Activated CD4-positive, alpha-beta T cell treated with anti-CD3 and anti-CD28 coated beads, Interleukin-2, amount 50 U/mL, for 1 hour (primary cell): ENCODE measurements around the gene GOLGA8R.
A peak's percentile ranks its signal among the peaks of the same experiment; 100 is the strongest.
"Not testable (repeated sequence)": the region's sequence is repeated elsewhere in the genome, so short reads cannot be mapped to it uniquely, and the experiment has no call there.

Experiments
- DNase-seq: peaks from one replicate; pipeline ENCODE4 v3.0.0-alpha.2; 2020

The GOLGA8R gene, protein sequence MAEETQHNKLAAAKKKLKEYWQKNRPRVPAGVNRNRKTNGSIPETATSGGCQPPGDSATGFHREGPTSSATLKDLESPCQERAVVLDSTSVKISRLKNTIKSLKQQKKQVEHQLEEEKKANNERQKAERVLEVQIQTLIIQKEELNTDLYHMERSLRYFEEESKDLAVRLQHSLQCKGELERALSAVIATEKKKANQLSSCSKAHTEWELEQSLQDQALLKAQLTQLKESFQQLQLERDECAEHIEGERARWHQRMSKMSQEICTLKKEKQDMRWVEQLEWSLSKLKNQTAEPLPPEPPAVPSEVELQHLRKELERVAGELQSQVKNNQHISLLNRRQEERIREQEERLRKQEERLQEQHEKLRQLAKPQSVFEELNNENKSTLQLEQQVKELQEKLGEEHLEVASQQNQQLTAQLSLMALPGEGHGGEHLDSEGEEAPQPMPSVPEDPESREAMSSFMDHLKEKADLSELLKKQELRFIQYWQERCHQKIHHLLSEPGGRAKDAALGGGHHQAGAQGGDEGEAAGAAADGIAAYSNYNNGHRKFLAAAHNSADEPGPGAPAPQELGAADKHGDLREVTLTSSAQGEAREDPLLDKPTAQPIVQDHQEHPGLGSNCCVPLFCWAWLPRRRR

DNA sequence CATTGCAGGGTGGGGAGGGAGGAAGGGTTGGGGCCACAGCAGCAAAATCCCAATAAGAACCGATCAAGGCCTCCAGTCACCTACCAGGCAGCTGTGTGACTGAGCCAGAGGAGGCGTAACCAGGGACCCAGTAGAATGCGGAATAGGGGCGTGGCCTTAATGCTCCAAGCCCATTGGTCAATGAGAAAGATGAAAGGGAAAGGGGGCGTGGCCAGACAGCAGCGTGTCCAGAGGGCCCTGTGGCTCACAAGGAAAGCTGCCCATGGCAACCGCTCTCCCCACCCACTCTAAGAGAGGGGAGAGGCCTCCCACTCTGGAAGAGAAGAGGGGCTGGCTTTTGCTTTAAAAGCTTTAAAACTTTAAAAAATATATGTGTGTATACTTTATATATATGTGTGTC, at the start of gene GOLGA8R:
GOLGA8R (minus strand) TSS at position 101 of the 400 bp plus-strand sequence; CDS start at position 3, 98 bp downstream.
- not testable (repeated sequence) for DNase-seq

DNA sequence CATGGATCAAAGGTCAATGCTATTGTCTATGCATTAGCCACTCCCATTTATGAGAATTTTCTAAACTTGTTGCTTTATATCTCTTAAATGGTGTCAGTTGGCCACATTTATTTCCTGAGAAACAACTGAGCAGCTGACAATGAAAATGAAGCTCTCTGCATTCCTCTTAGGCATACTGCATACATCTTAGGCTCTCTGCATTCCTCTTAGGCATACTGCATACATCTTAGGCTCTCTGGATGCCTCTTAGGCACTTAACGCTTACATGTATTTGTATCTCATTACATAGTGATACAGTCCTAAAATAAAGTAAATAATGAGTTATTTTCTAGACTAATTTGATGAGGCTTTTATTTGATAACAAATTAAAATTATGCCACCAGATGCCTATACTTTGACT, 49.8 kb upstream of the GOLGA8R start:
- not testable (repeated sequence) for DNase-seq

DNA sequence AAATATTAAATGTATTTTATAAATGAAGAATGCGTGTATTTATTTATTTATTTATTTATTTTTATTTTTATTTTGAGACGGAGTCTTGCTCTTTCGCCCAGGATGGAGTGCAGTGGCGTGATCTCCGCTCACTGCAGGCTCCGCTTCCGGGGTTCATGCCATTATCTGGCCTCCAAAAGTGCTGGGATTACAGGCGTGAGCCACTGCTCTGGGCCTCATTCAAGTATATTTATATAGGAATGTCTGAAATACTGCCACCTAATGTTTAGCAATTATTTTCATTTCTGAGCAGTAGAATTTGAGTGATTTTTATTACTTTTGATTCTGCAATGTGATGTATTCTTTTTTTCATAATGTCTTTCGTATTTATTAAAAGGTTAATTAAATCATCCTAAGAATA, 48.1 kb upstream of the GOLGA8R start:
- not testable (repeated sequence) for DNase-seq

DNA sequence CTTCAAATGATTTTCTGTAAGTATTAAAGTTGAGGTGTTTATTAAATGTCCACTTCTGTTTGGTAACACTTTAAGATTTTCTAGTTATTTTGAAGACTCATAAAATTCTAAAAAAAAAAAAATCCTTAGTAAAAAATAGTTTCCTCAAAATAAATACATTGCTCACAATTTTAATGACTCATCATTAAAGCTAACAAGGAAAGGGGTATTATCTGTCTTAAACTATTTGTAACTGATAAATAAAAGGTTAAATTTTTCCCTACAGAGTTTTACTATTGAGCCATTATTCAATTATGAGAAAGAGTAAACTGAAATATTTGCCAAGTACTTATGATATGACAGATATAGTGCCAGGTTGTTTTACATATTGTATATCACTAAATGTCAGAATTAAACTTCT, 38.6 kb upstream of the GOLGA8R start:
- not testable (repeated sequence) for DNase-seq

DNA sequence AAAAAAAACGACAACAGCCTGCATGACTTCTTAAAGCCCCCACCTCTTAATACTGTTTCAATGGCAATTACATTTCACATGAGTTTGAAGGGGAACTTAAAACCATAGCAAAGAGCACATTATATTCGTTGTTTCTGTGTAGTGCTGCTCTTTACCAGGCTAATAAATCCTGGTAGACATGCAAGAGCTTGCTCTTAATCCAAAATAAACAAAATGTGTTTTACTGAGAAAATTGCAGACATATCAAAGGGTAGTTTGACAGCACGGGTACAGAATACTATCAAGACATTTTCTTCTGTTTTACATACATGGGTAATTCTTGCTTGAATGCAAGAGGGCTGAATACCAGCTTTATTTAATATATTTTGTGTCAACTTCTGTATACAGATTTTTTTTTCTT, 24.3 kb upstream of the GOLGA8R start:
- not testable (repeated sequence) for DNase-seq

DNA sequence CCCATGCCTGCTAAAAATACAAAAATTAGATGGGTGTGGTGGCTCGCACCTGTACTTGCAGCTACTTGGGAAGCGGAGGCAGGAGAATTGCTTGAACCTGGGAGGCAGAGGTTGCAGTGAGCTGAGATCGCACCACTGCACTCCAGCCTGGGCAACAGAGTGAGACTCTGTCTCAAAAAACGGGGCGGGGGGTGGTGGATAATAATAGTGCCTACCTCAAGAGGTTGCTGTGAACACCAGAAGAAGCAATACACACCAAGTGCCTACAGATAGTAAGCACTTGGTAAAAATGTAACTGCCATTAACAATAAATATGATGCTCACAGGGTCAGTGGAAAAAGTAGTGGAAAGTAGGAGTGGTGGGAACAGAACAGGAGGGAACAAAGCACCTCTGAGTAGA, 21.8 kb upstream of the GOLGA8R start:
- not testable (repeated sequence) for DNase-seq

DNA sequence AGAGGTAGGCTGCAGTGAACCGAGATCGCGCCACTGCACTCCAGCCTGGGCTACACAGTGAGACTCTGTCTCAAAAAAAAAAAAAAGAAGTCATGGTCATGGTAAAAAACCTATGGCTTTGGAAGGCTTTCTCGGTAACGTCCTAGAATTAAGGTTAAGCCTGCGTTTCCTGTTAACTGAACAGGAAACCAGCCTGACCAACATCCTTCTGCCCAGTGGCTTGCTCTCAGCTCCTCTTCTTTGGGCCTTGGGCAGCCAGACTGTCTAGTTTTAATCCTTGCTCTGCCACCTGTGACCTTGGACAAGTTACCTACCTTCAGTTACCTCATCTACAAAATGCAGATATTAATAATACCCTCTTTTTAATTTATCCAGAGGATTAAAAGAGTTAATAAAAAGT, 6.7 kb upstream of the GOLGA8R start:
- DNase-seq, result not testable (repeated sequence)

DNA sequence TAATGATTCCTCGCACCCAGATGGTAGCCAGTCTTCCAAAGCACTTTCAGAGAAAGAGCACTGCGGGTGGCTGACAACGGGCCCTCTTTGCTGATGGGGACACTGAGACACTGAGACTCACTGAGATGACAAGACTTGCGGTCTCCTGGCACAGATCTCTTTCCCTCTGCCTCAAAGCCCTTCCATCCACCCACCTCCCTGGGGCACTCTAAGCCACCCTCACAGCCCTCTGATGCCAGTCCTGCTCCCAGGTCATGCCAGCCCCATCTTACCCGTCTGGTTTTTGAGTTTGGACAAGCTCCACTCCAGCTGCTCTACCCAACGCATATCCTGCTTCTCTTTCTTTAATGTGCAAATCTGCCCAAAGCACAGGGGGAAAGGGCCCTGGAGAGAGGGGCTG, 6.4 kb downstream of the GOLGA8R start:
- DNase-seq, result not testable (repeated sequence)

DNA sequence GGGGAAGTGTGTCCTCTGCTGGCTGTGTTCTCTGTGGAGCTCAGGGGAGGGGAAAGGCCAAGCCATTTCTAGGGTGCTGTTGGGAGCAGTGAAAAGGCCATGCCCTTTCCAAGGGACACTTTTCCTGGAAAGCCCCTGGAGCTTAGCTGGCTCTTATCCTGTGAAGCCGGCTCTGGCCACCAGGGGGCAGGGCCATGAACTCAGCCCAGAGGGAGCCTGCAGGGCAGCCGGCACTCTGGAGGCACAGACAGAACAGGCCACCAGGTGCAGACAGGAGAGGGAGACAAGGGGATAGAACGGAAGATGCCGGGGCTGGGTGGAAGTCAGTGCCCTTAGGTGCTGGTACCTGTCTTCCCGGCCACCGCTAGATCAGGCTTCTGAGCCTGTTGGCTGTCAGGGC, 15.1 kb downstream of the GOLGA8R start:
- peak; percentile 60 for DNase-seq

DNA sequence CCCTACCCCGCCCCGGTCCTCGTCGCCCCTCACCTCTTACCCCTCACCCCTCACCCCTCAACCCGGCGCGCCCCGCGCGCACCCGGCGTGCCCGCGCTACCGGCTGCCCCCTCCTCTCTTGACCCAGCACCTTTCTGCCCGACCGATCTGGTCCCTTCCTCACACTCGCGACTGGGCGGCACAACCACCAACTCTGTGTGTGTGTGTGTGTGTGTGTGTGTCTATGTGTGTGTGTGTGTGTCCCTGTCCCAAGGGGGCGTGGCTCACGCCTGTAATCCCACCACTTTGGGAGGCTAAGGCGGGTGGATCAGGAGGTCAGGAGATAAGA, 20.4 kb downstream of the GOLGA8R start:
- DNase-seq, result not testable (repeated sequence)

DNA sequence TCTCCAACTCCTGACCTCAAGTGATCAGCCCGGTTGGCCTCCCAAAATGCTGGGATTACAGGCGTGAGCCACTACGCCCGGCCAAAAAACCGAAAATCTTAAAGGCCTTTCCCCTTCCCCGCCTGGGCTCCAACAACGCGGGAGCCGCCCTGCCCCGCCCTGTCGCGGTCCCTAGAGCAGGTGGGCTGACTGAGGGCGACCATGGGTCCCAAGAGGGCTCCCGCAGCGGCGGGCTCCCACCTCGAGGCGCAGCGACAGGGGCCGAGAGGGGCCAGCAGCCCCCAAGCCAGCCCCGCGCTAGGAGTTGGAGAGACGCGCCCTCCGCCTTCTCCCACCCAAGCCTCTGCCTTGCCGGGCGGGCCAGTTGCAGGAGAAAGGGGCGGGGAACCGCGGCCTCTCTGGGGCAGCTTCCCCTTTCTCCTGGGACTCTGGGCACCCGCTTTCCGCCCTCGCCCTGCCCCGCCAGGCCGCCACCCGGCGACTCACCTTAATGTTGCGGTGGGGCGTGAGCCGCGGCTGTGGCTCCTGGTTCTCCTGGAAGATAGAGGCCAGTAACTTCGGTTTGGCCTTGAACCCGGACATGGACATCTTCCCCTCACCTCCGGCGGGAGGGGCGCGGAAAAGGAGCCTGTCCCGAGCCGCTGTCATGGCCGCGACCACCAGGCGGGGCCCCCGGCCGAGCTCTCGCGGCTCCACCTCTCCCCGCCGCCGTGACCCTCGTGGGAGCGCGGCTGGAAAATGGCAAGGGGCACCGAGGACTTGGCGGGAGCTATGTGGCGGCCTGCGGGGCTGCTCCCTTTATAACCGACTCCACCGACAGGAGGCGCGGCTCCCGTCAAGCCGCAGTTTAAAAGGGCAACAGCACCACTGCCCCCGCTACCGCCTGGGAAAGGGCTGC, 21.0 kb downstream of the GOLGA8R start, which contains the start of gene CHRFAM7A:
CHRFAM7A (minus strand) TSS at position 775 of the 898 bp plus-strand sequence. CDS start 10,189 bp downstream, outside the sequence.
- not testable (repeated sequence) for DNase-seq

DNA sequence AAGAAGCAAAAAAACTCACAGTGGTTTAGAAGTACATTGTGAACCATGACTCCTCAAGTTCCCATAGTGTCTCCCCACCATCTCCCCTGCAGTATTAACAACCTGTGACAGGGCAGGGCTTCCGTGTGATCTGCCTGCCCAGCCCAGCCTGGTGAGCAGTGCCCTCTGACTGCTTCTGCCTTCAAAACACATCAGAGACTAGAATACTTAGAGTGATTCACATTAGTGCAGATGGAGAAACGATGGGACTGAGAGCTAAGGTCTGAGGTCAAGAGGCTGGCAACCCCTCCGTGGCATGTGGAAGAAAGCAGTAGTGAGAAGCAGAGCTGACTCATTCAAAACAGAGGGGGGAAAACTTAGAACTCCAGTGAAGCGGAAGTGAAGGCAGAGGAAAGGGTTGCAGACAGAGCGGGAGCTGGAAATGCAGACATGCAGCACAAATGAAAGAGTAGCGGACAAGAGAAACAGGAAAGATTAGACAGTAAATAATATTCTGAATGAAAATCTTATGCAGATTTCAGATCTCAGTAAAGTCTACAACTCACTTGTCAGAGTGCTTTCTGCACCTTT, 27.7 kb downstream of the GOLGA8R start:
- not testable (repeated sequence) for DNase-seq

DNA sequence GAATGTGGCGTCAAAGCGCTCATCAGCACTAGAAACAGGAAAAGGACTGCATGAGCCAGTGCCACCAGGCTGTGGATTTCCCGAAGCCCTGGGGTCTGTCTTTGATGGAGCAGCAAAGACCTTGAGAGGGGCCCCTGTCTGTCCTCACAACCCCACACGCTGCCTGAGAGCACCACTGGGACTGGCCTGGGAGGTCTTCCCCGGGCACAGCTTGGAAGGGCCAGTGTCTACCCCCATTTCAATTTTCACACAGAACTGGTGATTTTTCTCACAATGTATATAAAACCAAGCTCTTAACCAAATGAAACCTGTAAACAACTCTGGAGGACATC, 37.0 kb downstream of the GOLGA8R start:
- not testable (repeated sequence) for DNase-seq

DNA sequence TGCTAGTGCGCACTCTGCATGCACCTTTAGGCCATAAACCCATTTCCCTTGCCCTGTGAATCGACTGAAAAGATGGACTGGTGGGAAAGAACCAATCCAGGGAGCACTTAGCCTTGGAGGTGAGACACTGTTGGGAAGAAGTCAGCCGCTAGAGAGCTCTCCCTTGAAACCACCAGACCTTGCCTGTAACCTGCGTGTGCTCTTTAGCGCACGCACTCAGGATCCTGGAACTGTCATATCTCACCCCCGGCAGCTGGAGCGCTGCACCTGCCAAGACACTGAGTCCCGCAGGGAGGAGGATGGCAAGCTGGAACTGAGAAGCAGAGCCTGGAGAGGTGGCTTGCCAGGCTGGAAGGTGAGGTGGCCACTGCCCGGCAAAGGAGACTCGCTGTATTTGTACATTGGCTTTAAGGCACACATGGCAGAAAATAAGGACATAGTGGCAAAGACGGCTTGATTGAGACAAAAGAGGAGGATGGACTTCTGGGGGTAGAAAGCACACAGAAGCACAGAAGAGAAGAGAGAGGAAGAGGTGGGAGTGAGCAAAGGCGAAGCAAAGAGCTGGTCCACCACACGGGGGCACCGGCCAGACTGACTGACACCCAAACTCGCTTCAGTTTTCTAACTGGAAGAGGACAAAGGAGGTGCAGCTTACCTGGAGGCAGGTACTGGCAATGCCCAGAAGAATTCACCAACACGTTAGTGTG, 37.5 kb downstream of the GOLGA8R start:
- not testable (repeated sequence) for DNase-seq

DNA sequence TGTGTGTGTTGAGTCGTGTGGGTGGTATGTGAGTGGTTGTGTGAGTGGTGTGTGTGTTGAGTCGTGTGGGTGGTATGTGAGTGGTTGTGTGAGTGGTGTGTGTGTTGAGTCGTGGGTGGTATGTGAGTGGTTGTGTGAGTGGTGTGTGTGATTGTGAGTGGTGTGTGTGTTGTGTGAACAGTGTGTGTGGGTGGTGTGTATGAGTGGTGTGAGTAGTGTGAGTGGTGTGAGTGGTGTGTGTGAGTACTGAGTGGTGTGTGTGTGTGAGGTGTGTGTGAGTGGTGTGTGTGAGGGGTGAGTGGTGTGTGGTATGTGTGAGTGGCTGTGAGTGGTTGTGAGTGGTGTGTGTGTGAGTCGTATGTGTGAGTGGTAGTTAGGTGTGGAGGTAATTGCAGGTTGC, 38.2 kb downstream of the GOLGA8R start:
- not testable (repeated sequence) for DNase-seq

DNA sequence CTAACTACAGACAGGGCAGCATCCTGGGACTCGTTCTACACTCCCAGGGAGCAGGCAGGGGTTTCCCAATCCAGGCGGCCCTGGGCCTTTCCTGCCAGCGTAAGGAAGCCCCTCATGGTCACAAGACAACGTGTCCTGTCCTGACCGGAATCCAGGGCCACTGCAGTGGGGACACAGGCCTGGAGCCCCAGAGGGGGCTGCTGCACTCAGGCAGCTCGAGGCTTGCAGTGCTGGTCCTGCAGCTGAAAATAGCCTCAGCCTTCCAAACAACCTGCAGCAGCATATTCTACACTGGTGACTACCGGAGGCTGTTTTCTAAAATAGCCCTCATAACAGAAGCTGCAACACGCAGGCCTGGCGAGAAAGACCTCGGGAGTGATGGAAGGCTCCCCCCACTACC, 39.2 kb downstream of the GOLGA8R start:
- DNase-seq, result not testable (repeated sequence)

DNA sequence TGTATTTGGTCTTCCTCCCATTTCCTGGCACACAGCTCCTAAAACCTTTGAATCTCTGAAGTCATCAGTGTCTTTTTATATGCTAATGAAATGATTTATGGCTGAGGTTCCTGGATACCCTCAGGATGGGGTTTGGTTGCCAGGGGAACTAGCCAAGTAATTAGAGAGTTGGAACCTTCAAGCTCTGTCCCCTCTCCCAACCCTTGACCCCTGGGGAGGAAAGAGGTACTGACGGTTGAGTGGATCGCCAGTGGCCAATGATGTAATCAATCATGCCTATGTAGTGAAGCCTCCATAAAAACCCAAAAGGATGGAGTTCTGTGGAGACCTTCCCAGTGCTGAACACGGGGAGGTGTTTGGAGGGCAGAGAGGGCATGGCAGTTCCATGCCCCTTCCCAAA, 45.8 kb downstream of the GOLGA8R start:
- DNase-seq, result not testable (repeated sequence)

DNA sequence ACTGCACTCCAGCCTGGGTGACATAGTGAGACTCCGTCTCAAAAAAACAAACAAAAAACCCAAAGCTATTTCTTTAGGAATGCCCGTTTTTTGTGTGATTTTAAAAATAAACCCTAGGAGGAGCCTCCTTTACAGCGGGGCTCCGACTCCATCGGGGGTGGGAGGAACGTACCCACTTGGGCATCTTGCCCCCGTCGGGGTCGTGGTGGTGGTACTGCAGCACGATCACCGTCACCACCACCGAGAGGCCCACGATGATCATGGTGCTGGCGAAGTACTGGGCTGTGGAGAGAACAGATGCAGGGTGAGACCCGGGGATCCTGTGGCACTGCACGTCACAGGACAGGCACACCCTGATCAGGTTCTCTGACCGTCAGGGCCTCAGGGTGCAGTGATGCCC, 46.8 kb downstream of the GOLGA8R start:
- DNase-seq, result not testable (repeated sequence)

DNA sequence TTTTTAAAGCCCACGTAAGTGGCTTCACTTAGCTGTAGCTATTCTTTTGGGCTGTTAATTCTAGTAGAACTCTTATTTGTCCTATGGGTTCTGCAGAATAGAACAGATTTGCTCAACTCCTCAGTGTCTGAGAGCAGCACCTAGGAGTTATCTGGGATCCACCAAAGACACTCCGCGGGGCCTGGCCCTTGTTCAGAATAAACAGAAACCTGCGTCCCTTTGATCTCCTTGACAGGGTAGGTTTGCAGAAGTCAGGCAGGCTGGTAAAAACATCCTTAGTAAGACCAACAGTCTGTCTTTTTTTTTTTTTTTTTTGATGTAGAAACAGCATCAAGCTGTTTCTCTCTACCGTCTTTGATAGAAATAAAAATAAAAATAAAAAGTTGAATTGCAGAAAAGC, 52.7 kb downstream of the GOLGA8R start:
- not testable (repeated sequence) for DNase-seq

DNA sequence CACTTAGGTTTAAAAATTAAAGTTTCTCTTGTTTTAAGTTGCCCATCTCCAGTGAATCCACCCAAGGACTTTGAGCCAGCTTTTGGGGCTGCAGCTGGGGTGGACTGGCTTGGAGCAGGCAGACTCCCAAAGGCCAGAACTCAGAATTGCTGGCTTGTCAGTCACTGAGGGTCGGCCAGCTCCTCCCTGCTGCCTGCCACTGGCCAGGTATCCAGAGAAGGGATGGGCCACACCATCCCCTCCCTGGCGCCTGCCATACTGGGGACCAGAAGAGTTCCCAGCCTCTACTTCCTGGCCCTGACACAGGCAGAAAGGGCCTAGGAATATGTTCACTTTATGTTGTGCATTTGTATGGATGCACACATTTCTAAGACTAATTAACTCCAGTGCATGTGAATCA, 53.1 kb downstream of the GOLGA8R start:
- not testable (repeated sequence) for DNase-seq

DNA sequence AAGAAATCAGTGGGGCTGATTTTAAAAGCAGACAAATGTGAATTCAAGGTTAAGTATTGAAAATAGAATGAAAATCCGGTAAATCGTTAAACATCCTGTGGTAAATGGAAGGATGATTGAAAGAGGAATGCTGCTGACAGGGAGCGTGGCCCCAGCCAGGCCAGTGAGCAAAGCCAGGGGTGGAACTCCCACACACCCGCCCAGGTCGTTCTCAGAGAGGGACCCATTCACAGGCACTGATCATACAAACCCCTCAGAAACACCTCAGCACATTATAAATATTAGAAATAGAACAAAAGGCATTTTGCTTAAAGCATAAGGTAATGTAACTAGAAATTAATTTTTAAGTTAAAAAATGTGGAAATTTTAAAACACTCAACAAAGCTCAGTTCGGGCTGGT, 59.0 kb downstream of the GOLGA8R start:
- DNase-seq, result not testable (repeated sequence)
